GM18861 (cell line): ENCODE data around the gene SH3GL1.
"Not testable (repeated sequence)": the region's sequence is repeated elsewhere in the genome, so short reads cannot be mapped to it uniquely, and the experiment has no call there.

ENCODE experiments used
- ATAC-seq: cut with Tn5 transposase; IDR thresholded peaks from one replicate; pipeline ENCODE4 v1.9.1; 2021; ENCODE audit not compliant: unreplicated experiment

SH3GL1 gene

DNA sequence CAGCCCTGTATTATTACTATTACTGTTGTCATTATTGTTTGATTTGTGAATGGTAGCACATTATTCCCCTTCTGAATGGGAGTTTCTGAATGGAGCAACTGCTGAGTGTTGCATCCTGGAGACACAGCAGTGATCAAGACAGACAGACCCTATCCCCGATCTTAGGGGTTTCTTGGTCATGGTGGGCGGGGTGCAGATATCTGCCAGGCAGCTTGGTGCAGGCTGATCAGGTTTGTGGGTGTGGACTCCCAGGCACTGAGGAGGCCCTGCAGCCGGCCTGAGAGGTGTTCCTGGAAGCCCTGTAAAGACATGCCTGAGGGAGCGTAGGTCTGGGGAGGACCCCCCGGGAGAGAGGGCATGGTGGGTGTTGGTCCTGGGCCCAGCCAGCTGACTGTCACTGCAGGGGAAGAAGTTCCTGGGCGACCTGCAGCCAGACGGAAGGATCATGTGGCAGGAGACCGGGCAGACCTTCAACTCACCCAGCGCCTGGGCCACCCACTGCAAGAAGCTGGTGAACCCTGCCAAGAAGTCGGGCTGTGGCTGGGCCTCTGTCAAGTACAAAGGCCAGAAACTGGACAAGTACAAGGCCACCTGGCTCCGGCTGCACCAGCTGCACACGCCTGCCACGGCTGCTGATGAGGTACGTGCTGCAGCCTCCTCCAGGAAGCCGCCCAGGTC, 54.9 kb downstream of the SH3GL1 start:
- ATAC-seq, result no peak

DNA sequence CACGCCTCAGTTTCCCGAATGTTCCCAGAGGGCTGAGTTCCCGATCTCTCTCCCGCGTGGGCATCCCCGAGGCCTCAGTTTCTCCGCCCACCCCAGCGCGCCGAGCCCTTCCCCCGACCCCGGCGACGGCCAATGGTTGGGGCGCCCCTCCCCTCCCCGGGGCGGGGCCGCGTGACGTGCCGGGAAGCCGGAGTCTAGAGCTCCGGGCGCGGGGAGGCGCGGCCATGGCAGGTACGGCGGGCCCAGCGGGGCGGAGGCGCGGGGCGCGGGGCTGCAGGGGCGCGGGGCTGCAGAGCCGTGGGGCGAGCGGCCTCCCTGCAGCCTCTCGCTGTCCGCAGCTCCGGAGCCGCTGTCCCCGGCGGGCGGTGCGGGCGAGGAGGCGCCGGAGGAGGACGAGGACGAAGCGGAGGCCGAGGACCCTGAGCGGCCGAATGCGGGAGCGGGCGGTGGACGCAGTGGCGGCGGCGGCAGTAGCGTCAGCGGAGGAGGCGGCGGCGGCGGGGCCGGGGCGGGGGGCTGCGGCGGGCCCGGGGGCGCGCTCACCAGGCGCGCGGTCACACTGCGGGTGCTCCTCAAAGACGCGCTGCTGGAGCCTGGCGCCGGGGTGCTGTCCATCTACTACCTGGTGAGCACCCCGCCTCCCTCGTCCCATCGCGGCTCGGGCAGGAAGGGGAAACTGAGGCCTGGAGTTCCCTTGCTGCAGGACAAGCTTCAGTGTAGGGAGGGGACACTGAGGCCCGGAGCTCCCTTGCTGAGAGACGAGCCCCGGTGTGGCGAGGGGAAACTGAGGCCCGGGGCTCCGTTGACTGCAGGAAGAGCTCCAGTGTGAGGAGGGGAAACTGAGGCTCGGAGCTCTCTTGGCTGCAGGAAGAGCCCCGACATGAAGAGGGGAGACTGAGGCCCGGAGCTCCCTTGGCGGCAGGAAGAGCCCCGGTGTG, 56.7 kb downstream of the SH3GL1 start, which contains the start of gene MPND:
Gene MPND, plus strand, starts transcription at position 193 of the 938 bp plus-strand sequence. Its CDS starts 32 bp downstream, at position 225.
- ATAC-seq, result peak; percentile 38

DNA sequence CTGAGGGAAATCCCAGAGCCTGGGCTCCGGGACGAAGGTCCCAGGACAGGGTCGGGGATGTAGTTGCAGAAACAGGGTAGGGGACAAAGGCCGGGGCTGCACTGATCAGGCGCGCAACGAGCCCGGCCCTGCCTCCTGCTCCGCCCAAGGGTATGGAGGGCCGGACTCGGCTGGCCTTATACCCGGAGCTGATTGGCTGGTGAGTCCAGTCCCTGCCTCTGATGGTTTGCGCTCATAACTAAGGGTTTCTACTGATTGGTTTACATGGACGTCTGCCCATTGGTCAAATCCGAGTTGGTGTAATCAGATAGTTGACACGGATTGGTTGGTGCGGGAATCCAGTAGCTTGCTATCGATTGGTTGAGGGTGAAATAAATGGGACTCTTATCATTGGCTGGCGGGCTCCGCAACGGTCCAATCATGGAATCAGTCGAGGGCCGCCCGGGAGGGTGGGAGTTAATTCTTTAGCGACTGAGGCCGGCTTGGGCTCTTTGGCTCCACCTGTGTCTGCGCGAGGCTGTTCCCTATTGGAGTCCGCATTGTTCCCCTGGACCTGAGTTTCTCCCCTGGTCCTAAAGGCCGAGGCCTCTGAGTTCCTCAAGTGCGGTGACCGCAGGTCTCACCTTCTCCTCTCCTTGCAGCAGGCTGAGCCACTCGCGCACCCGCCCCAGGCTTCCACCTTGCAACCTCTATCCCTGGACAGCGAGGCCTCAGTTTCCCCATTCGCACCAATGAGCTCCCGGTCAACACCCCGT, 57.6 kb downstream of the SH3GL1 start:
- peak; percentile 77 for ATAC-seq

DNA sequence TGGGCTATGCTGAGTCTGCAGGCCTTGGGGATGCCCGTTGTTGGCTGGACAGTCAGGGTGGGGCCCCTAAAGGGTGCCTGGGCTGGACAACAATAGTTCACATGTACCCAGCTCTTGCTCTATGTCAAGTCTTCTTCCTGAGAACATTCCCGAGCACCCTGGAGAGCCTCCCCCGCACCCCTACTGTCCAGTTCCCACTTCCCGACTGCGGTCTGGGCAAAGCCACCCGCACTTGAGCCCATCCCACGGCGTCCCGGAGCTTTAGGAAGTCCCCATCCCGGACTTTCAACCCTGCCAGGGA, 58.1 kb downstream of the SH3GL1 start:
- no peak for ATAC-seq

DNA sequence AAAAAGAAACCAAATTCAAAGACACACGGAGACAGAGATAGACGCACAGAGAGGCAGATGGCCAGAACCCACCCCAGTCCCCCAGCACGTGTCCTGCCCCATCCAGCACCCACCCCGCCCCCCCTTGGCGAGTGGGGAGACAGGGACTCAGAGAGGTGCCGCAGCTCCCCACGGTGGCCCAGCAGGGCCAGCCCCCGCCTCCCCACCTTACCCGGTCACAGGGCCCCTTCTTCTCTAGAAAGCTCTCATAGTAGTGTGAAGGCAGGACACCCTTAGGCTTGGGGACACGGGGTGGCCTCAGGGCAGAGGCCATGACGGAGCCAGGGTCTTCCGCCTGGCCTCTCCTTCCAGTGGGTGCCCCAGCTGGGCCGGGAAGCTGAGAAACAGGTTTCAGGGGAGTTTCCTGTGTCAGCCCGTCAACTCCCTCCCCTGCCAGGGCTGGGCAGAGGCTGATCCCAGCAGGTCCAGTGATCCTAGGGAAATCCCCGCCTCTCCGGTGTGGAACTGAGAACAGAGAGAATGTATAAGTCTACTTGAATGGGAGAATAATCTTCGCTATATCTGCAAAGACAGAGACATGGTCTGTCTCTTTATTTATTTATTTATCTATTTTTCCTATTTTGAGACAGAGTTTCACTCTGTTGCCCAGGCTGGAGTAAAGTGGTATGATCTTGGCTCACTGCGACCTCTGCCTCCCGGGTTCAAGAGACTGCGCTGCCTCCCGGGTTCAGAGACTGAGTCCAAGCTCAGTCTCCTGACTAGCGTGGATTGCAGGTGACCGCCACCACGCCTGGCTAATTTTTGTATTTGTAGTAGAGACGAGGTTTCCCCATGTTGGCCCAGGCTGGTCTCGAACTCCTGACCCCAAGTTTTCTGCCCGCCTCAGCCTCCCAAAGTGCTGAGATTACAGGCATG, 61.6 kb downstream of the SH3GL1 start, which contains the start of gene STAP2:
Gene STAP2, minus strand, starts transcription at position 387 of the 915 bp plus-strand sequence. Its CDS starts 74 bp downstream, at position 313.
- no peak for ATAC-seq

DNA sequence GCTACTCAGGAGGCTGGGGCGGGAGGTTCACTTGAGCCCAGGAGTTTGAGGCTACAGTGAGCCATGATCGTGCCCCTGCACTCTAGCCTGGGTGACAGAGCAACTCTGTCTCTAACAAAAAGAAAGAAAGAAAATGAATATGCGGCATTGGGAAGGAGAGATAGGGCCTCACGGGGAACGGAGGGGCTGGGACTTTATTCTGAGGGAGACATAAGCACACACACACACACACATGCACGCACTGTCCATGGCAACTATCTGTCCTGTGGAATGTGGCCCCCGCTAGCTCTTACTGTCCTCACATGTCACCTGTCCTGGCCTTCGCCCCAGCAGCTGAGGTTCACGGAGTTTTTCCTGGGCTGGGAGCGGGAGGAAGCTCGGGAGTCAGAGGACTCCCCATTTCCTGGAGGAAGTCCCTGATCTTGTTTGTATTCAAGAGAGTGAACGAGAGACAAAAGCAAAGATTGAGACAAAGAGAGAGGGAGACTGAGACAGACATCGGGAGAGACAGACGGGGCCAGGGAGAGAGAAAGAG, 62.4 kb downstream of the SH3GL1 start:
- no peak for ATAC-seq

DNA sequence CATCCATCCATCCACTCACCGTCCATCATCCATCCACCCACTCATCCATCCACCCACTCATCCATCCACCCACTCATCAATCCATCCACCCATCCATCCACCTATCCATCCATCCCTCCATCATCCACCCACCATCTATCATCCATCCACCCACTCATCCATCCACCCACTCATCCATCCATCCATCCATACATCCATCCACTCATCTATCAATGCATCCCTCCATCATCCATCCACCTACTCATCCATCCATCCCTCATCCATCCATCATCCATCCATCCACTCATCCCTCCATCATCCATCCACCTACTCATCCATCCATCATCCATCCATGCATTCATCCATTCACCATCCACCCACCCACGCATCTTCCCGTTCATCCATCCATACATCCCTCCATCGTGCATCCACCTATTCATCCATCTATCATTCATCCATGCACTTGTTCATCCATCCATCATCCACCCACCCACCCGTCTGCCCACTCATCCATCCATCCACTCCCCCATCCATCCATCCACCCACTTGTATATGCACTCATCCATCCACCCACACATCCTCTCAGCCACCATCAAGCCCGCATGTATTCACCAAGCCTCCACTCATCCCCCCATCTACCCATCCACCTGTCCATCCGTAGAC, 65.3 kb downstream of the SH3GL1 start:
- ATAC-seq, result no peak

DNA sequence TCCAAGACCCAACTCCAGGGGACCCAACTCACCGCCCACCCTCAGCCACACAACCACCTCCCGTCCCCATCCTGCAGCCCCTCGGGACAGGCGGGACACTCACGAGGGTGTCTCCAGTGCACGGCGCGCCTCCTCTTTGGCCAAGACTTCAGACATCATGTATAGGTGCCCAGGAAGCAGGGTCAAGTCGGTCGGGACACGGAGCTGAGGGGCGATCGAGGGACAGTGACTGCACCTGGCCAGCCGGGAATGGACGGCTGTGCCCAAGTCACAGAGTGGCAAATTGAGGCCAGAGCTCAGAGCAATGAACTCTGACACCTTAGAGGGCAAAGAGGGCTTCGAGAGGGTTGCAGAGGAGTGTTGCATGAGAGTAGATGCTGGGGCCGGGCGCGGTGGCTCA, 70.5 kb downstream of the SH3GL1 start:
- ATAC-seq, result no peak

DNA sequence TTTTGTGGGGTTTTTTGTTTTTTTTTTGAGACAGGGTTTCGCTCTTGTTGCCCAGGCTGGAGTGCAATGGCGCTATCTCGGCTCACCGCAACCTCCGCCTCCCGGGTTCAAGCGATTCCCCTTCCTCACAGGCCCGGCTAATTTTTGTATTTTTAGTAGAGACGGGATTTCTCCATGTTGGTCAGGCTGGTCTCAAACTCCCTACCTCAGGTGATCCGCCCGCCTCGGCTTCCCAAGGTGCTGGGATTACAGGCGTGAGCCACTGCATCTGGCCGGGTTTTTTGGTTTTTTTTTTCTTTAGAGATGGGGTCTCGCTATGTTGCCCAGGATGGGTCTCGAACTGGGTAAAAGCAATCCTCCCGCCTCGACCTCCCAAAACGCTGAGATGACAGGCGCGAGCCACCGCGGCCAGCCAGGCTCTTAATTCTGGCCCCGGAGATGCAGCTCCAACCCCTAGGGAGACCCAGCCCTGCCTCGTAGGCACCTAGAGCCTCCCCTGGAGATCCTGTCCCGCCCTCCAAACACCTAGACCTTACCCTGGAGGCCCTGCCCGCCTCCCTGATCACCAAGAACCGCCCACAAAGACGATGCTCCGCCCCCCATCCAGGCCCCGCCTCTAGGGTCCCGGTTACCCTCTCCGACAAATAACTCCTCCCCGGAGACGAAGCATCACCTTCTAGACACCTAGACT, 71.2 kb downstream of the SH3GL1 start:
- ATAC-seq, result not testable (repeated sequence)

DNA sequence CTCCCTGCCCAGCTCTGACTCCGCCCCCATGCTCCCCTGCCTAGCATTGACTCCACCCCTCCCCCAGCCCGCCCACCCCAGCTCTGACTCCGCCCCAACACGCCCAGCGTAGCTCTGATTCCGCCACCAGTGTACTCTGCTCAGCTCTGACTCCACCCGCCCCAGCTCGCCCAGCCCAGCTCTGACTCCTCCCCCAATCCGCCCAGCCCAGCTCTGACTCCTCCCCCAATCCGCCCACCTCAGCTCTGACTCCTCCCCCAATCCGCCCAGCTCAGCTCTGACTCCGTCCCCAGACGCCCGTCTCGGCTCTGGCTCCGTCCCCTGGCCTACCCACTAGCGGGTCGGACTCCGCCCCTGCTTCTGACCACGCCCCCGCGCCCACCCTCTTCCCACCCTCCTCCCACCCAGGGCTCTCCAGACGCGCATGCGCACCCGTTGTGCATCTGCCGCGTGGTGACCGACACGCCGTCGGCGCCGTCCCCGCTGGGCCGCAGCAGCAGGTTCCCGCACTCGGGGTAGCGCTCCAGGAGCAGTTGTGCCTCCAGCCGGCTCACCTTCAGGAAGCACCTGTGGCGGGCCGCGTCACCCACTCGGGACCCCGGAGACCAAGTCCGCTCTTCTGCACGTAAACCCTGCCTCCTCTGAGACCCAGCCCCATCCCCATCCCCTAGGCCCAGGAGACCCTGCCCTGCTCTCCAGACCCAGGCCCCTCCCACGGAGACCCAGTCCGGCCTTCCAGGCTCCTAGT, 71.9 kb downstream of the SH3GL1 start:
- peak; percentile 60 for ATAC-seq

DNA sequence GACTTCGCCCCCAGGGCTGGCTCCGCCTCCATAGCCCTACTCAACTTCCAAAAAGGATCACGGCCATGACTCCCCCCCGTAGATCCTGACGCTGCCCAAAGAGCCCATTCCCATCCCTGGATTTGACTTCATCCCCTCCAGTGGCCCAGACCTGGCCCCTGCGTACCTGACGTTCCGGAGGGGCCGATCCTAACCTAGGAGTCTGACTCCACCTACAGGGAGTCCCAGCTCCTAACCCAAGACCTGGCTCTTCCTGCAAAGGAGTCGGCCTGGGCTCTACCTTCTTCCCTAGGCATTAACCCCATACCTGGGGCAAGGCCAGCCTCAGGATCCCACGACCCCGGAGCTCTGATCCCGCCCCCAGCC, 72.5 kb downstream of the SH3GL1 start:
- no peak for ATAC-seq

DNA sequence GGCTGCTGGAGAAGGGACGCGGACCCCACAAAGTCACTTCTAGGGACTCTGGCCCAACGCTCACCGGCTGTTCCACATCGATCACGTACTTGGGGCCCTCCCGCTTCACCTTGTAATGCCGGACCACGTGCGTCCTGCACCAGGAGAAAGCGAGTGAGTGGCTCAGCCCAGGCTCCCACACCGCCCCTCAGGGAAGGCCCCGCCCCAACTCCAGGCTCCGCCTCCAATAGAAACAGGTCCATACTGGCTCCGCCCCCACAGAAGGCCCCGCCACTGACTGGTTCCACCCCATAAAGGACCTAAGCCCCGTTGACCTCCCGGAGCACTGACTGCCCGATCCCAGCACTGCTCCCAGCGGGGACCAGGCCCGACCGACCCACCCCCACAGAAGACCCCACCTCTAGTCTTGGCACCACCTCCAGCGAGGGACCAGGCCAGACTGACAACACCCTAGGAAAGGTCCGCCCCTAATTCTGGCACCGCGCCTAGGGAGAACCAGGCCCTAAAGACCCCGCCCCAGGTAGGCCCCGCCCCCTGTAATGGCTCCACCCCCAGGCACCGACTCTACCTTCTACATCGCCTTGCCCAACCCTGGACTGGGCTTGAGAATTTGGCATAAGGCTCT, 73.0 kb downstream of the SH3GL1 start:
- no peak for ATAC-seq

DNA sequence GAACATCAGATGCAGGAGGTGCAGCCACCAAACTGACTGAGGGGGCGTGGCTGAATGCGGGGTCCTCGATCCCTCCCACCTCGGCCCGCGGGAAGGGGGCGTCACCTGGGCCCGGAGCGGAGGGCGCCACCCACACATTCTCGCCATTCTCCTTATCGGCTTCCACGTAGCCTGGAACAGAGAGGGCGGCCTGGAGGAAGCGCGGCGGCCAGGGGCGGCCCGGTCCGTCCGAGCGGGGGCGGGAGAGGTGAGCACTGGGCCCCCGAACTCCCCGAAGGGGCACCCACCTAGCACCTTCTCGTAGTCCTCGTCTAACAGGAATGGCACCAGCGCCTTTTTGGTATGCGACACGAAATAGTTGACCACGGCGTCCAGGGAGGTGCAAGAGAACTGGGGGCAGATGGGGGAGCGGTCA, 73.5 kb downstream of the SH3GL1 start:
- no peak for ATAC-seq

DNA sequence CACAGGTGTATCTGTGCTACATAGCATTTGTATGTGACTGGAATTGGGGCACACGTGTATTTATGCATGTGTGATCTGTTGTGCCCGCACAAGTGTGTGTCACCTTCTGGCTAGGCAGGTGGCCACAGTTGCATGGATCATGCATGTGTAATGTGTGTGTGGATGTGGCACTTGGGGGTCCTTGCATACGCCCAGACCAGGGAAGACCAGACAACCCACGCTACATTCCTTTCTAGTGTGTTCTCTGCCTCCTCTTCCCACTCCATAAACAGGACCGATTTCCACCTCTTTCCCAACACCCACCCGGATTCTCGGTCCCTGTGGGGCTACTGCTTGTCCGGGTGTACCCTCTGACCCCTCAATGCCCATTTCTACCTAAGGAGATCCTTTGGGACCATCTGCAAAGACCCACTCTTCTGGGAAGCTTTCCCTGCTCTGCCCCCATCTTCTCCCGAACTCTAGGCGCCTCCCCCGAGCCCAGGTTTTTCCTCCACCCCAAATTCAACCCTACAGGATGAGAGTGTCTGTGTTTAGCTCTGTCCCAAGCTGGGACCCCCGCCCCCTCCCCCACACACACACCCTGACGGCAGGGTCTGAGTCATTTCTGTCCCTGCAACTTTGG, 74.0 kb downstream of the SH3GL1 start:
- ATAC-seq, result no peak

DNA sequence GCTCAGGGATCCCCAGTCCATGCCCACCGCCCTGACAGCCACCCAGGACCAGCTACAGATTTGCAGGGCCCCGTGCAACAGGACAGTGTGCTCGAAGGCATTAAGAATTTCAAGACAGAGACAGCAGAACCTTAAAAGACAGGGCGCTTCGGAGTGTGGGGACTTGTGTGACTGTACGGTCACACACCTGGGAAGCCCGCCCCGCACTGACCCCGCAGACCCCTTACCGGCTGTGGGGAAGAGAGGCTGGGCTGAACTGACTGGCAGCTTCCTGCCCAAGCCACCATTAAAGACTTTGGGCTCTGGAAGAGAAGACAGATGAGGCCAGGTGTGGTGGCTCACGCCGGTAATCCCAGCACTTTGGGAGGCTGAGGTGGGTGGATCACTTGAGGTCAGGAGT, 76.1 kb downstream of the SH3GL1 start:
- no peak for ATAC-seq

DNA sequence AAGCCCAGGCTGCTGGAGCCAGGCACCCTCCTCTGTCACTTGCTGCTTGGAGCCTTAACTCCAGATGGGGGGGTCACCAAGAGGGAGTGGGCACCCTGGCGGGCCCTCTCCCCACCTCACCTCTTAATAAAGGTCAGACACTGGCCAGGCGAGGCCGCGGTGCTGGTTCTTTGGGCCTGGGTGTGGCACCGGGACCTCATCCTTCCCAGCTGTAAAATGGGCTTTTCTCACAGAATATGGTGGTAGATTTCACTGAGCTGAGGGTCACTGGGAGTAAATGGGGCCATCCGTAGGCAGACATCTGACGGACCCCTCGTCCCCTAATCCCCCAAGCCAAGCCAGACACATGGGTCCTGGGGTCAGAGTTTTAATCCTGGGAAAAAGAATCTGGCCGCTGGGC, 76.7 kb downstream of the SH3GL1 start:
- no peak for ATAC-seq

DNA sequence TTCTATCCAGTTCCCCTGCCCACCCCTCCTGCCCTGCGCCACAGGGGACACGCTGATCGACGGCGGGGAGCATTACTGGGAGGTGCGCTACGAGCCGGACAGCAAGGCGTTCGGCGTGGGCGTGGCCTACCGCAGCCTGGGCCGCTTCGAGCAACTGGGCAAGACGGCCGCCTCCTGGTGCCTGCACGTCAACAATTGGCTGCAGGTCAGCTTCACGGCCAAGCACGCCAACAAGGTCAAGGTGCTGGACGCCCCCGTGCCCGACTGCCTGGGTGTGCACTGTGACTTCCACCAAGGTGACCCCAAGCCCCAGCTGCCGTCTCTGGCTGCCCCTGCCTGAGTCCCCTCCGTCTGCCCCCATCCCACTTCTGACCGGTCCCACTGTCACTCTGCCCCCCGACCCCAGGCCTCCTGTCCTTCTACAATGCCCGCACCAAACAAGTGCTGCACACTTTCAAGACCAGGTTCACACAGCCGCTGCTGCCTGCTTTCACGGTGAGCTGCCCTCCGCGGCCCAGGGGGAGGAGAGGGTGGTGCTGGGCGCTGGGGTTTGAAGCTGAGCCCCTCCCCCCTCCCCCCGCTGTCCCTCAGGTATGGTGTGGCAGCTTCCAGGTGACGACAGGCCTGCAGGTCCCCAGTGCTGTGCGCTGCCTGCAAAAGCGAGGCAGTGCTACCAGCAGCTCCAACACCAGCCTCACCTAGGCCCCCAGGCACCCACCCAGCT, 77.2 kb downstream of the SH3GL1 start:
- no peak for ATAC-seq
